NCI-H2227 treated with DMSO at 0.1 percent for 48 hours (cell line): ENCODE data around the gene SUPT4H1.
"Not testable (repeated sequence)": the region's sequence is repeated elsewhere in the genome, so short reads cannot be mapped to it uniquely, and the experiment has no call there.

Experiments used
- DNase-seq: peaks from one replicate; lab custom pipeline; 2025; lab: John Stamatoyannopoulos, UW

The SUPT4H1 gene

GRCh38 chr17:58351831-58352595 lies at the start of gene SUPT4H1:
SUPT4H1 (minus strand) TSS chr17:58352201; CDS start chr17:58352135, 66 bp downstream.
- peak; percentile 92 for DNase-seq

- no peak for DNase-seq
Measured at GRCh38 chr17:58401287-58401686, 49.3 kb upstream of the SUPT4H1 start.

- no peak for DNase-seq
Measured at GRCh38 chr17:58400826-58401225, 48.8 kb upstream of the SUPT4H1 start.

- no peak for DNase-seq
Measured at GRCh38 chr17:58399974-58400373, 48.0 kb upstream of the SUPT4H1 start.

GRCh38 chr17:58398574-58399266 lies 46.7 kb upstream of the SUPT4H1 start:
- DNase-seq = no peak

GRCh38 chr17:58397421-58397820 lies 45.4 kb upstream of the SUPT4H1 start:
- not testable (repeated sequence) for DNase-seq

- DNase-seq = no peak
Measured at GRCh38 chr17:58396173-58396572, 44.2 kb upstream of the SUPT4H1 start.

GRCh38 chr17:58394534-58395223 lies 42.7 kb upstream of the SUPT4H1 start:
- no peak for DNase-seq

- peak; percentile 90 for DNase-seq
Measured at GRCh38 chr17:58391302-58391984, 39.4 kb upstream of the SUPT4H1 start.

- no peak for DNase-seq
Measured at GRCh38 chr17:58390884-58391283, 38.9 kb upstream of the SUPT4H1 start.

GRCh38 chr17:58388302-58389190 lies 36.5 kb upstream of the SUPT4H1 start:
- no peak for DNase-seq

- DNase-seq = no peak
Measured at GRCh38 chr17:58387834-58388233, 35.8 kb upstream of the SUPT4H1 start.

- DNase-seq = no peak
Measured at GRCh38 chr17:58386708-58387107, 34.7 kb upstream of the SUPT4H1 start.

GRCh38 chr17:58385359-58385899 lies 33.4 kb upstream of the SUPT4H1 start:
- no peak for DNase-seq

GRCh38 chr17:58384897-58385296 lies 32.9 kb upstream of the SUPT4H1 start:
- no peak for DNase-seq

GRCh38 chr17:58383892-58384462 lies 32.0 kb upstream of the SUPT4H1 start:
- no peak for DNase-seq

GRCh38 chr17:58382872-58383242 lies 30.9 kb upstream of the SUPT4H1 start:
- DNase-seq = no peak

GRCh38 chr17:58382108-58382871 lies 30.3 kb upstream of the SUPT4H1 start:
- no peak for DNase-seq

GRCh38 chr17:58381124-58382035 lies 29.4 kb upstream of the SUPT4H1 start:
- DNase-seq = no peak
